Measurements from ENCODE around the gene METTL26.
A peak's percentile ranks its signal among the peaks of the same experiment; 100 is the strongest.

DNA sequence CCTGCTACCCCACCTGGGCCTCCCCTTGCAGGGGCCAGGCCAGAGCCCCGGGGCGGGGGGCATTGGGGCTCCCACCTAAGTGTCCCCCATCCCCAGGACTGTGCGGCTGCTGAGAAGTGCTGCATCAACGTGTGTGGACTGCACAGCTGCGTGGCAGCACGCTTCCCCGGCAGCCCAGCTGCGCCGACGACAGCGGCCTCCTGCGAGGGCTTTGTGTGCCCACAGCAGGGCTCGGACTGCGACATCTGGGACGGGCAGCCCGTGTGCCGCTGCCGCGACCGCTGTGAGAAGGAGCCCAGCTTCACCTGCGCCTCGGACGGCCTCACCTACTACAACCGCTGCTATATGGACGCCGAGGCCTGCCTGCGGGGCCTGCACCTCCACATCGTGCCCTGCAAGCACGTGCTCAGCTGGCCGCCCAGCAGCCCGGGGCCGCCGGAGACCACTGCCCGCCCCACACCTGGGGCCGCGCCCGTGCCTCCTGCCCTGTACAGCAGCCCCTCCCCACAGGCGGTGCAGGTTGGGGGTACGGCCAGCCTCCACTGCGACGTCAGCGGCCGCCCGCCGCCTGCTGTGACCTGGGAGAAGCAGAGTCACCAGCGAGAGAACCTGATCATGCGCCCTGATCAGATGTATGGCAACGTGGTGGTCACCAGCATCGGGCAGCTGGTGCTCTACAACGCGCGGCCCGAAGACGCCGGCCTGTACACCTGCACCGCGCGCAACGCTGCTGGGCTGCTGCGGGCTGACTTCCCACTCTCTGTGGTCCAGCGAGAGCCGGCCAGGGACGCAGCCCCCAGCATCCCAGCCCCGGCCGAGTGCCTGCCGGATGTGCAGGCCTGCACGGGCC lies 3.4 kb downstream of the METTL26 start:
- TF ChIP-seq MXI1 (IDR thresholded peaks at IDR 0.05; ENCODE audit: low read depth, low read length), result no peak
- TF ChIP-seq ZZZ3 (IDR thresholded peaks at IDR 0.05), result no peak
- no peak for TF ChIP-seq EGR1 (conservative IDR thresholded peaks at IDR 0.05)
- TF ChIP-seq RBFOX2 (IDR thresholded peaks at IDR 0.05; ENCODE audit: low read depth, low read length), result 0 out of 2 replicates have a peak, but pooled peaks have one; percentile 43
- TF ChIP-seq ELK1 (CRISPR knock-in tag; IDR thresholded peaks at IDR 0.05), result no peak
